ENCODE data around the gene SIRPD. TPM values are rescaled to one million over a fixed set of nuclear protein-coding genes. Genes with fewer than 3 reads are reported as not detected.
A peak's percentile ranks its signal among the peaks of the same experiment; 100 is the strongest.

SIRPD gene
- total RNA-seq, 1 experiment from 2014 or later: not detected

GRCh38 chr20:1538655-1539054, 18.9 kb downstream of the SIRPD start:
- ChIA-PET POLR2A (interaction anchor here (0.8 to 1.3 kb wide), 2 partner anchors 11 to 208 kb away, joined by 3 read pairs; no protein-coding TSS in a partner anchor), CTCF (interaction anchor here (0.5 to 2.7 kb wide), 3 partner anchors 100 to 196 kb away, joined by 3 to 10 read pairs (median 3); no protein-coding TSS in a partner anchor)
- no TSS peak for BruUV-seq (replicated peaks)
- intact Hi-C loops (cut with micrococcal nuclease): no loop called here
- TF ChIP-seq CTCF (IDR thresholded peaks at IDR 0.05; ENCODE audit: unreplicated experiment): no peak
- H3K9me3 Mint-ChIP-seq (ENCODE audit: unreplicated experiment): no peaks in the 10 kb centered on the region
- no peak for DNase-seq (ENCODE audit: unreplicated experiment)
- no peak overlapping the region for H3K4me3 Mint-ChIP-seq (ENCODE audit: unreplicated experiment)
- no peaks in the 10 kb centered on the region for H3K27me3 Mint-ChIP-seq (ENCODE audit: insufficient read depth, unreplicated experiment)
- no peaks in the 10 kb centered on the region for H3K36me3 Mint-ChIP-seq (ENCODE audit: insufficient read depth, unreplicated experiment)
- no peak overlapping the region for H3K27ac Mint-ChIP-seq (ENCODE audit: low read depth, unreplicated experiment)
- no peaks in the 10 kb centered on the region for H3K4me1 Mint-ChIP-seq (ENCODE audit: insufficient read depth, unreplicated experiment)

DNA sequence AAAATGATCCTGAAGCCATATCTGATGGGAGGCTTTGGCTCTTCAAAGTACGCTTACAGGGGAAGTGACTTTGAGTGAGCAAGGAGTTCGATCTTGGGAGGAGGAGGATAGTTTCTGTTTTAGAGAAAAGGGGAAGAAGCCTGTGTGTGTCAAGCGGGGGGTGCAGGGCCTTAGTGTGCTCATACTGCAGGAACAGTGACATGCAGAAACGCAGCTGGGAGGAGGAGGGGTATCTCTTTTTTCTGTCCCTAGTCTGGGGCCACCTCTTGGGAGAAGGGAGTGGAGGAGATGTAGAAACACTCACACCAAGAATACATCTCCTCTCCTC, 19.8 kb downstream of the SIRPD start:
- no peaks in the 10 kb centered on the region for H3K36me3 Mint-ChIP-seq (ENCODE audit: insufficient read depth, unreplicated experiment)
- intact Hi-C loops (cut with micrococcal nuclease): no loop called here
- no peaks in the 10 kb centered on the region for H3K4me1 Mint-ChIP-seq (ENCODE audit: insufficient read depth, unreplicated experiment)
- no peaks in the 10 kb centered on the region for H3K9me3 Mint-ChIP-seq (ENCODE audit: unreplicated experiment)
- H3K27me3 Mint-ChIP-seq (ENCODE audit: insufficient read depth, unreplicated experiment): no peaks in the 10 kb centered on the region
- no peak for TF ChIP-seq CTCF (IDR thresholded peaks at IDR 0.05; ENCODE audit: unreplicated experiment)
- H3K4me3 Mint-ChIP-seq (ENCODE audit: unreplicated experiment): no peak overlapping the region
- H3K27ac Mint-ChIP-seq (ENCODE audit: low read depth, unreplicated experiment): peak overlapping the region; percentile 44
- no peak for DNase-seq (ENCODE audit: unreplicated experiment)
- CTCF ChIA-PET: interaction anchor here (0.8 to 2.7 kb wide), 3 partner anchors 9 to 197 kb away, joined by 3 to 10 read pairs (median 3); no protein-coding TSS in a partner anchor
- POLR2A ChIA-PET: interaction anchor here (0.8 to 1.3 kb wide), 2 partner anchors 10 to 209 kb away, joined by 3 read pairs; no protein-coding TSS in a partner anchor
- BruUV-seq (replicated peaks): no TSS peak

DNA sequence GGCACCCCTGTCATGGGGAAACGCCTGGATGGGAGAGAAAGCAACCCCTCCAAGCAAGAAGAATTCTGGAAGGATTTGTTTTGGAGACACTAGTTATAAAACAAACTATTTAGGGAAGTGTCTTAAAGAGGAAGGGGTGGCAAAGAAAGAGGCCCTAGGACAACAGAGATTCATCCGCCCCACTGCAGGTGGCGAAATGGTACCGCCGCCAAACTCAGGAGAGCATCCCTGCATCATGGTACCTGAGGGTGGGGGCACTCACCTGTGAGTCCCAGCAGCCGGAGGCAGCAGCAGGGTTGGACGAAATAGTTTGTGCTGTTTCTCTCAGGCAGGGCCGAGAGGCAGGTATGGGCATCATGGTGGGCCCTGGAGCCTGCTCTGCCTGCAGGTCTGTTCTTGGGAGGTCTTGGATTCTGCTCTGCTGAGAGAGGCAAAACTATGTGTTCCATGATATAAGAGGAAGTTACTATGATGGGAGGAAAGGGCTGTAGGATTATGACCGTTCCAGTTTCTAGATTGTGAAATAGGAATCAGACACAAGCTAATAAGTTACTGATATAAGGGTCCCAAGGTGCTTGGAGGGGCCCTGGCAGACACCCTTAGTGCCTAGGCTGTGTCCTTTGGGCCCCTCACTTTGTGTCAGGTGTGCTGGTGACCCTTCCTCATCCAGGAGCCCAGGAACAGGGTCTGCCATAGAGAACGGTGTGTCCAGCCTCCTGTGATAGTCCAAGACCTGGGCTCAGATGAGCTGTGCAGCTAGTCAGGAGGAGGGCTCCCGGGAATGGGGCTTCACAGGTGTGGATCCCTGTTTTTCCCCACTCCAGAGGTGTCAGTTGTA, 20.4 kb downstream of the SIRPD start:
- ChIA-PET POLR2A (no interaction called here), CTCF (interaction anchor here (1.6 to 2.7 kb wide), 2 partner anchors 33 to 197 kb away, joined by 3 to 10 read pairs; no protein-coding TSS in a partner anchor)
- Mint-ChIP-seq H3K9me3 (ENCODE audit: unreplicated experiment) (no peaks in the 10 kb centered on the region), H3K4me1 (ENCODE audit: insufficient read depth, unreplicated experiment) (no peaks in the 10 kb centered on the region), H3K36me3 (ENCODE audit: insufficient read depth, unreplicated experiment) (no peaks in the 10 kb centered on the region), H3K4me3 (ENCODE audit: unreplicated experiment) (no peak overlapping the region), H3K27ac (ENCODE audit: low read depth, unreplicated experiment) (peak overlapping the region; percentile 44), H3K27me3 (ENCODE audit: insufficient read depth, unreplicated experiment) (no peaks in the 10 kb centered on the region)
- intact Hi-C loops (cut with micrococcal nuclease): no loop called here
- BruUV-seq (replicated peaks): no TSS peak
- TF ChIP-seq CTCF (IDR thresholded peaks at IDR 0.05; ENCODE audit: unreplicated experiment): no peak
- no peak for DNase-seq (ENCODE audit: unreplicated experiment)

DNA sequence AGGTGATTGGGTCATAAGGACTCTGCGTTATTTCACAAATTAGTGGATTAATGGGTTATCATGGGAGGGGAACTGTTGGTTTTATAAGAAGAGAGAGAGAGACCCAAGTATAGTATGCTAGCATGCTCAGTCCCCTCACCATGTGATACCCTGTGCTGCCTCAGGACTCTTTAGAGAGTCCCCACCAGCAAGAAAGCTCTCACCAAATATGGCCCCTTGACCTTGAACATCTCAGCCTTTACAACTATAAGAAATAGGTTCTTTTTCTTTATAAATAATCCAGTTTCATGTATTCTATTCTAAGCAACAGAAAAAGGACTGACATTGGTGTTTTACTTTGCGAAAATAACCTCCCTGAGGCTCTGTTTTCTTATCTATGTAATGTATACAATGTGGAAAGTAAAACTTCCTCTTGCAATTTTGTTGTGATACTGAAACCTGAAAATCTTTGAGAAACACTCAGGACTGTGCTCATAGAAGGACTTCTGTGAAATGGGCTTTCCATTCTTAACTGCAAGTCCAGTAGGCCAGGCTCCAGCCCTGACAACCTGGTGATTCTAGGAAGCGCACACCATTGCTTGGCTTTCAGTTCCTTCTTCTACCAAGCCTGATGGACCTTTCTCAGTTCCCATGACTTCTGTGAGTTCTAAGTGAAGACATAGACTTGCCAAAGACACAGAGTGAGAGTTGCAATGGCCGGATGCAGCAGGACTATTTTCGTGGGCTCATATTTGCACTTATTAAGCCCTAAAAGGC, 21.9 kb downstream of the SIRPD start:
- POLR2A ChIA-PET: no interaction called here
- Mint-ChIP-seq H3K4me1 (ENCODE audit: insufficient read depth, unreplicated experiment) (no peaks in the 10 kb centered on the region), H3K27me3 (ENCODE audit: insufficient read depth, unreplicated experiment) (no peaks in the 10 kb centered on the region), H3K4me3 (ENCODE audit: unreplicated experiment) (no peak overlapping the region), H3K9me3 (ENCODE audit: unreplicated experiment) (no peaks in the 10 kb centered on the region), H3K36me3 (ENCODE audit: insufficient read depth, unreplicated experiment) (no peaks in the 10 kb centered on the region), H3K27ac (ENCODE audit: low read depth, unreplicated experiment) (no peak overlapping the region)
- BruUV-seq (replicated peaks): no TSS peak
- intact Hi-C loops (cut with micrococcal nuclease): no loop called here
- no peak for TF ChIP-seq CTCF (IDR thresholded peaks at IDR 0.05; ENCODE audit: unreplicated experiment)
- CTCF ChIA-PET: interaction anchor here (0.6 kb wide), 1 partner anchor 1717 kb away, joined by 4 read pairs; no protein-coding TSS in a partner anchor
- no peak for DNase-seq (ENCODE audit: unreplicated experiment)
